ENCODE measurements around the gene NDUFA5.
"Not testable (repeated sequence)": the region's sequence is repeated elsewhere in the genome, so short reads cannot be mapped to it uniquely, and the experiment has no call there.

The NDUFA5 gene

DNA sequence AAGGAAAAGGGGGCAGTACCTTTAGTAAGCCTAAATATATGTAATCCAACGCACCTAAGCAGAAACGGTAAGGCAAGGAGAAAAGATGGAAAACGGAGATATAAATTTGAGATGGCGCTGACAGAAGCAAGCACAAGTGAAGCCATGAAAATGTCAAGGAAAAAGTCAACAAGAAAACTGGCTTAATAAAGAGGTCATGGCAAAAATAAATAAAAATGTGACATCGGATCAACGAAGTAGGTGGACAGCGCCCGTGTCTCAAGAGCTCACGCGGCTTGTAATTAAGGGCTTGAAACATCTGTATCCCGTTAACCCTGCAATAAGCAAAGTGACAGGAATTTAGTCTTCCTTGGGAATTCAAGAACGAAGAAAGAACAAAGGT, 611 bp downstream of the NDUFA5 start:
- no peak for DNase-seq

DNA sequence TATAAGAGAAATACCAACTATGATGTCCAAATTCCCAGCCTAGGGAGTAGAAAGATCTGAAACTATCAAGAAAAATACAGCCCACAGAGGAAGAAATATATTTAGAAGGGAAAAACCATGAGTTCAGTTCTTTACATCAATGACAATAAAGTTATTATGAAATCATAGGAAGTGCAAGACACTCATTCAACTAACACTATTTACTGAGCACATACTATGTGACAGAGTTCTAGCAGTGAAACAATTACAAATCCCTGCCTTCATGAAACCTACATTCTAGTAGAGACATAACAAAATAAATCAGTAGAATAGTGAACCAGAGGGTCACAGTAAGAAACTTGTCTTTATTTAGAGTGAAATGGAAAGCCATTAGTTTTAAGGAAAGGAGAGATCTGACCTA, 2.1 kb downstream of the NDUFA5 start:
- no peak for DNase-seq

DNA sequence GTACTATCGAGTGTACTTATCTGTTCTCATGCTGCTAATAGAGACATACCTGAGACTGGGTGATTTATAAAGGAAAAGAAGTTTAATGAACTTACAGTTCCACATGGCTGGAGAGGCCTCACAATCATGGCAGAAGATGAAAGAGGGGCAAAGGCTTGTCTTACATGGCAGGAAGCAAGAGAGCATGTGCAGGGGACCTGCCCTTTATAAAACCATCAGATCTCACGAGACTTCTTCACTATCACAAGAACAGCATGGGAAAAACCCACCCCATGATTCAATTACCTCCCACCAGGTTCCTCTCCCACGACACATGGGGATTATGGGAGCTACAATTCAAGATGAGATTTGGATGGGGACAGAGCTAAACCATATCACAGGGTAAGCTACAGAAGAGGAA, 4.5 kb downstream of the NDUFA5 start:
- DNase-seq, result no peak

DNA sequence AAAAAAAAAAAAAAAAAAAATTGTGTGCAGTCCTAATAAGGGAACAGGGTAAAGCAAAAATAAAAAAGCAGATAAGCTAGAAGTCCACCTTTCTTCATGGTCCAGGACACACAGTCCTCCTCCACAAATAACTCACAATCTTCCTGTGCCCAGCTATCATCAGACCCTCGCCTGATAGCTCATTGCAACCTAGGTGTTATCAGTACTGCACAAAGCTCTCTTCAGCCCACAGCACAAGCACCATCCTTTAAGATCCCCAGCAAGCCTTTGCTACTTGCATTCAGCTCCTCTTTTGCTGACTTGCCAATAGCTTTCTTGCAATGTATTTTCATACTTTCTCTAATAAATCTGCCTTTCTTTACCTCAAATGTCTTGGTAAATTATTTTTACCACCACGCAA, 5.0 kb downstream of the NDUFA5 start:
- no peak for DNase-seq

DNA sequence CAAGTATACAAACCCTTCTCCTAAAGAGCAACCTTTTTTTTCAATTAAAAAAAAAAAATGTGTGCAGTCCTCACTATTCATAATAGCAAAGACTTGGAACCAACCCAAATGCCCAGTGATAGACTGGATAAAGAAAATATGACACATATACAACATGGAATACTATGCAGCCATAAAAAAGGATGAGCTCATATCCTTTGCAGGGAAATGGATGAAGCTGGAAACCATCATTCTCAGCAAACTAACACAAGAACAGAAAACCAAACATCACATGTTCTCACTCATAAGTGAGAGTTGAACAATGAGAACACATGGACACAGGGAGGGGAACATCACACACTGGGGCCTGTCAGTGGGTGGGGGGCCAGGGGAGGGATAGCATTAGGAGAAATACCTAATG, 5.5 kb downstream of the NDUFA5 start:
- not testable (repeated sequence) for DNase-seq

DNA sequence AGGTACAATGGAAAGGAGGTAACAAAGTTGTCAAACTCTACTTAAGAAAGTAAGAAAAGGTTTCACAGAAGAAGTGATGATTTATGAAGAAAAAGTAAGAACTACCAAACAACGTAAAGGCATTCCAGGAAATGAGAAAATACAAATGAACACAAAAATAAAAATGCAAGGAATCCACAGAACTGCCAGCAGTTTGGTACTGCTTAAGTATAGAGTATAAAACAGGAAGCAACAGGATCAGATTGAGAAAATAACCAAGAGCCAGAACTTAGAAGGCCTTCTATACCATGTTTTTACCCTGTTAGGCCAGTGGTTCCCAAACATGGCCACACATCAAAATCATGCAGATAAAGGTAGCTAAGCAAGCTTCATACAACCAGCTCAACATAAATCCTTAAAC, 9.2 kb downstream of the NDUFA5 start:
- no peak for DNase-seq

DNA sequence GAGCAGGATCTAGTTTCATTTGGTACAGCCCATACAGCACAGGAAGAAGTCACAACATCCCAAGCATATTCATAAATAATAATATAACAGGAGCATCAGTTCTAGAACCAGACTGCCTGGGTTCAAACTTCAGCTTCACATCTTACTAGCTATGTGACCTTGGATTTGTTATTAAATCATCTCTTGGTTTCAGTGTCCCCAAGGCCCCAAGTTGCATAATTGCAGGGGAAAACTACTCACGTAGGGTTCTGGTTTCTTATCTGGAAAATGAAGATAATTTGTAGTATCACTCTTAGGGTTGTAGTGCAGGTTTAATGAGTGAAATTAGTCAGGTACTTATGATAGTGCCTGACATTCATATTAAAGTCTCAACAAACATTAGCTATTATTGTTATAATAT, 17.7 kb downstream of the NDUFA5 start:
- DNase-seq, result no peak

DNA sequence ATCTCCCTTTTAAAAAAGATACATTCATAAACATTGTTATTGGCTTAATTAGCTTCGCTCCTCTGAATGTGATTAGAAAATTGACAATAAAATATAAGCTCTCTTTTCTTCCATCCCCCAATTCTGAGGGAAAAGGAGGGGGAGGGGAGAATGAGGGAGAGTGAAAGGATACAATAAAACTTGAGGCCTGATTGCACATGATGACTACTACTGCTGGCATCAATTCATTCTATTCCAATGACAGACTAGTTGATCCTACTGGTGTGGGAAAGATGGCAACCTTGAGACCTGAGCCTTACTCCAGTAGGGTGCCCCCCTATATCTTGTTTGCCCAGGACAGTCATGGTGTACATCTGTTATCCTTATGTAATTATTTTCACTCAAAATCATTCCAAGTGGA, 18.7 kb downstream of the NDUFA5 start:
- DNase-seq, result no peak

DNA sequence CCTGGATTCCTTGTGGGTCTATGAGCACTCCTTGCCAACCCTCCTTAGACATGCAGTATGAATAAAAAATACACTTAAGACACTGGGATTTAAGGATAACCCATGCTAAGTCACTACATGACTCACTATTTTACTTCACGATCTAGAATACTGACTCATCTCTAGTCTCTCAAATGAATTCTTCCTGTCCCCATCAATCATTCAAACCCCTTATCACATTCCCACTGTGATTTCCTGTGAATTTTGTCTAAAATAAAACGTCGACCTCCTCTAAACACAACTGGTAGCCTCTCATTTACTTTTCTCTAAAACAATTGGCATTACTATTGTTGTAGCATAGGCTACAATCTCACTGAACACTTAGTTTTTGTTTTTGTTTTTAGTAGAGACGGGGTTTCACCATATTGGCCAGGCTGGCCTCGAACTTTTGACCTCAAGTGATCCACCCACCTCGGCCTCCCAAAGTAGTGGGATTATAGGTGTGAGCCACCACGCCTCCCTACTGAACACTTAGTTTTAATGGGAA, 19.4 kb downstream of the NDUFA5 start:
- DNase-seq, result no peak

DNA sequence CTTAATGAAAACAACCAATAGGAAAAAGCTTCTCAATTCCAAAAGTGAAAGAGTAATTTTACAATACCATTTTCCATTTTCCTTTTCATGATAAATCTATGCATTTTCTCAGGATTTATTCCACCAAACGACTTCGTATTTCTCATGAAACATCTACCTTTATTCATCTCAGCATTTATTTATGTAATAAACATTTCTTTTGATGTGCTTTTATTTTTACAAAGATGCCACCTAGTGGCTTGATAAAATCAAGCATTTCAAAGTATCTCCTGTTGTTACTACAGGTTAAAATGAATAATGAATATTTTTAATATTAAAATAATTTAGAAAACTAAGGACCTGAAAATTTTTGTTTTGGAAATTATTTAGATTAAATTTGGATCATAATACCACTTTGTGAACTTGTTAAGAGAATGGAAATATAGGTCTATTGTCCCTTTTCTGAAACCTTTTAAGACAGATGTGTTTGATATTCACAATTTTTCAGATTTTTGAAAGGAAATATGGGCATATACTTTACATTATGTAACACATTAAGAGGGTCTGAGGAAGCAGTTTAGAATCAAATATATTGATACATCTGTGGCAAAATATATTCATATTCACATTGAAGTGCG, 20.5 kb downstream of the NDUFA5 start:
- no peak for DNase-seq

DNA sequence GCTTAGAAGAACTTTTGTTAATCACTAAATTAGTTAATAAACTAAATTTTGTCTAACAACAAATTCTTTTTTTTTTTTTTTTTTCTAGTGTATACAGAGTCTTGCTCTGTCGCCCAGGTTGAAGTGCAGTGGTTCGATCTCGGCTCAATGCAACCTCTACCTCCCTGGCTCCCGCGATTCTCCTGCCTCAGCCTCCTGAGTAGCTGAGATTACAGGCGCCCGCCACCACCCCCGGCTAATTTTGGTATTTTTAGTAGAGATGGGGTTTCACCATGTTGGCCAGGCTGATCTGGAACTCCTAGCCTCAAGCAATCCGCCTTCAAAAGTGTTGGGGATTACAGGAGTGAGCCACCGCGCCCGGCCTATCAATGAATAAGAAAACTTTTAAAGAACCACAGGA, 22.1 kb downstream of the NDUFA5 start:
- peak in 1 of 56 donors; percentile 3 for DNase-seq

DNA sequence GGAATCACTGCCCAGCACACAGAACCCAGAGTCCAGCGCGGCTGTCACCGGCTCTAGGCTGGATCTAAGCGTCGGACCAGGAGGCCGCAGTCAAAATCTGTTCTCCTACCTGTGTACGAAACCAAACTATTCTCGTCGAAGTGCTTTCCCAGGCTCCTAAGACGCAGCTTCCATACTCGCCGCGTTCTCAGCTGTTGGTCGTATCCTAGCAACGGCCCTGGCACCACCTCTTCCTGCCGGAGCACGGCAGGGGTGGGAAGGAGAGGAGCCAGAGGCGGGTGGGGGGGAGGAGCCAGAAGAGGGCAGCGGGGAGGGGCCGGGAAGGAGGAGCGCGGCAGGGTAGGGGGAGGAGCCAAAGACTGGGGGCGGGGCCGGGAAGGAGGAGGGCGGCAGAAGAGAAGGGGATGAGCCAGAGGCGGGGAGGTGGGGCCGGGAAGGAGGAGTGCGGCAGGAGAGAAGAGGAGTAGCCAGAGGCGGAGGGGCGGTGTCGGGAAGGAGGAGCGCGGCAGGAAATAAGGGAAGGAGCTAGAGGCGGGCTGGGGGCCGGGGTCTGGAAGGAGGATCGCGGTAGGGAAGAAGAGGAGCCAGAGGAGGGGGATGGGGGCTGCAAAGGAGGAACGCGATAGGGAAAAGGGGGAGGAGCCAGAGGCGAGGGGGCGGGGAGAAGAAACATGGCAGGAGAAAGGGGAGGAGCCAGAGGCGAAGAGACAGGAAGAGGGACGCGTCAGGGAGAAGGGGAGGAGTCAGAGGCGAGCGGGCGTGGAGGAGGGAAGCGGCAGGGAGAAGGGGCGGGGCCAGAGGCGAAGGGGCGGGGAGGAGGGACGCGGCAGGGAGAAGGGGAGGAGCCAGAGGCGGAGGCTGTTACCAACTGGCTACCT, 23.0 kb downstream of the NDUFA5 start, which contains the start of gene IQUB:
Gene IQUB, minus strand, starts transcription at position 213 of the 878 bp plus-strand sequence. CDS start 22,255 bp downstream, outside the sequence.
- DNase-seq, result peak; percentile 30 to 100 (median 97)

DNA sequence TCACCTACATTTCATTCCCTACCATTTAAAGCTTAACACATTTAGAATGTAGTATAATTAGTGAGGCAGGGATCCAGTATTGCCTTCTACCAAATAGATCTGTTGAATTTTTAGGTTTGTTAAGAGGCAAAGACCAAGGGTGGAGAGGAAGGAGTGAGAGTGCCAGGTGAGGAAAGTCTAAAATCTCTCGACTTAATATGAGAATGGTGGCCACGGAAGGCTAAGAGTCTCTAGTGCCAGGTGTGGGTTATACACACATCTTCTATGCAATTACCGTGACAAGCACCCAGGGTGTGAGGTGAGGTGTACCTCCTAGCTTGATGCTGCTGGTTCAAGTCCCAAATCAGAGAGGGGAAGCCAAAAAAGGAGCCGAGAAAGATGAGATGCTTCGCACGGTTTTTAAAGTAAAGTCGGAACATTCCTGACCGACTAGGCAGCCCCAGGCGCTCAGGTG, 23.7 kb downstream of the NDUFA5 start:
- no peak for DNase-seq

DNA sequence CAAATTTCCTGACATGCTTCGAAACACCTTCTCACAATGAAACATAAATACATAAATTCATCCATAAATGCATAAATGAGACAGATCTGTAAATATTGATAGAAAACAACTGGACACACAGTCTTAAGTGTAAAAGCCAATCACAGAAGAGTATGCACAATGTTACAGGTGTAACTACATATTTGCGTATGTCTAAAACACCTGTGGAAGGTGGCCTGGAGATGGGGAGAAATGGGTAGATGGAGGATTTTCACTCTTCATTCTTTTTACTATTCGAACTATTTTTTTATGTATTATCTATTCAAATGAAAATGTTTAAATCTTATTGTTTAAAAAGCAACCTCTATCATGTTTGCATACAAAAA, 24.1 kb downstream of the NDUFA5 start:
- no peak for DNase-seq

DNA sequence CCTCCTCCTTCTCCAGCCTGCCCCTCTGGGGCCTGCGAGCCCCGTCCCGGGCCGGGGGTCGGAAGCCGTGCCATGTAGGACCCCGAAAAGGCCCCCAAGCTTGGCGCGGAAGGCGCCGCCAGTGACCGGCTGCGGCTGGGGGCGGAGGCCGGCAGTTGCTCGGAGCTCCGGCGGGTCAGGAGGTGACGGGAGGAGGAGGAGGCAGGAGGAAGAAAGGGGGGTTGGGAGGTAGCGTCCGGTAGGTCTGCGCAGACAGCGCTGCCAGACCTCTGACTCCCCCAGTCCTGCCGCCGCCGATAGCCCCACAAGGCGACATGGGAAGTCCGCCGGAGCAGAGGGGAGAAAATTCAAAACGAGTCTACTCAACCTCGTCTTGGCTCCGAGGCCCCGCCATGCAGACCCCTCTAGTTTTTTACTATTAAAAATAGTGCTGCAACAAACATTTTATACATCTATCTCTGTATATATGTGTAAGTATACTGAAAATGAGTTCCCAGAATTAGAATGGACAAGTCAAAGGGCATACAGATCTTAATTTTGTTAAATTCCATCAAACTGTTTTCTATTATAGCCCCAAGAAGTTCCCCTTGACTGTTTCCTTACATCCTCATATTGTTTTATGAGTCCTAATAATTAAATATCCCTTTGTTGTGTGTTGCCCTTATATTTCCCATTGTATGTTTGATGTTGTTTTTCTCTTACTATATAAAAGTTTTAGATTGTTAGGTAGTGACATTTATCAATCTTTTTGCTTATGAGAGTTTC, 24.6 kb downstream of the NDUFA5 start:
- DNase-seq, result peak in 14 of 56 donors; percentile 7 to 44 (median 15)

DNA sequence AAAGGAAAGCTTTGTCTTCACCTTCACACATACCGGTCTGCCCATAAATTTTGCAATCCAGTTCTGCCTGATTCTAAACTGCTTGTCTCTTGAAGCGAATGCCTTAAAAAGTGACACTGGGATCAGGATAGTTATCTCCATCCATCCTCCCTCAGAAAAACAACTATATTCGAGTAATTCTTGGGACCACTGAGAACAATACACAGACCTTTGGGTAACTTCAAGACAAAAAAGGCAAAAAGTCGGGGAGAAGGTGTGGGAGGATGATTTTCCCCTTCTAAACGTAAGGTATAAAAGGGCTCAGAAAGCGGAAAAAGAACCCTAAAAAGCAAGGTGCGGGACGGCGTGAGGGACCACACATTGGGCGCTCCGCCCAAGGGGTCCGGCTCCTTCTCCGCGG, 25.3 kb downstream of the NDUFA5 start:
- DNase-seq, result not testable (repeated sequence)

DNA sequence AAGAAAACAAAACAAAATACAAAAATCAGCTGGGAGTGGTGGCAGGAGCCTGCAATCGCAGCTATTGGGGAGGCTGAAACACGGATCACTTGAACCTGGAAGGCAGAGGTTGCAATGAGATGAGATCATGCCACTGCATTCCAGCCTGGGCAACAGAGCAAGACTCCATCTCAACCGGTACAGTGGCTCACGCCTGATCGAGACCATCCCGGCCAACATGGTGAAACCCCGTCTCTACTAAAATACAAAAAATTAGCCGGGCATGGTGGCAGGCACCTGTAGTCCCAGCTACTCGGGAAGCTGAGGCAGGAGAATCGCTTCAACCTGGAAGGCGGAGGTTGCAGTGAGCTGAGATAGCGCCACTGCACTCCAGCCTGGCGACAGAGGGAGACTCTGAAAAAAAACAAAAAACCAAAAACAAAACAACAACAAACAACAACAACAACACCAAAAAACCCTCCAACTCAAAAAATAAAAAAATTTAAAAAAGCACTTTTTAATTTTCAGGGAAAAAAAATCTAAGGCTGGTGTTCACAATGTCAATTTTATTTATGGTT, 27.5 kb downstream of the NDUFA5 start:
- not testable (repeated sequence) for DNase-seq

DNA sequence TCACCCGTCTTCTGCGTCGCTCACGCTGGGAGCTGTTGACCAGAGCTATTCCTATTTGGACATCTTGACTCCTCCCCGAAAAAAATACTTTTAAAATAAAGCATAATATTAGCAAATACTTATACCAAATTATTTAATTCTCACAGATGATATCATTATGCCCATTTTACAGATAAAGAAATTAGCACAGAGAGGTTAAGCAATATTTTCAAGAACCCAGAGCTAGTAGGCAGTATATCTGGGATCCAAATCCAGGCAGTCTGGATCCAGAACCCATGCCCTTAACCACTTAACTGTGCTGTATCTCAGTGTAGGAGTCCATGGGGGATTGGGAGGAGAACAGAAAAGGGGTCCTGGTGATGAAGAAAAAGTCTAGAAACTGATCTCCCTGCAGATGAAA, 29.4 kb downstream of the NDUFA5 start:
- no peak for DNase-seq

DNA sequence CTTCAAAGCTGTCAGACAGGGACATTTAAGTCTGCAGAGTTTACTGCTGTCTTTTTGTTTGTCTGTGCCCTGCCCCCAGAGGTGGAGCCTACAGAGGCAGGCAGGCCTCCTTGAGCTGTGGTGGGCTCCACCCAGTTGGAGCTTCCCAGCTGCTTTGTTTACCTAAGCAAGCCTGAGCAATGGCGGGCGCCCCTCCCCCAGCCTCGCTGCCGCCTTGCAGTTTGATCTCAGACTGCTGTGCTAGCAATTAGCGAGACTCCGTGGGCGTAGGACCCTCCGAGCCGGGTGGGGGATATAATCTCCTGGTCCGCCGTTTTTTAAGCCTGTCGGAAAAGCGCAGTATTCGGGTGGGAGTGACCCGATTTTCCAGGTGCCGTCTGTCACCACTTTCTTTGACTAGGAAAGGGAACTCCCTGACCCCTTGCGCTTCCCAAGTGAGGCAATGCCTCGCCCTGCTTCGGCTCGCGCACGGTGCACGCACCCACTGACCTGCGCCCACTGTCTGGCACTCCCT, 29.8 kb downstream of the NDUFA5 start:
- not testable (repeated sequence) for DNase-seq

DNA sequence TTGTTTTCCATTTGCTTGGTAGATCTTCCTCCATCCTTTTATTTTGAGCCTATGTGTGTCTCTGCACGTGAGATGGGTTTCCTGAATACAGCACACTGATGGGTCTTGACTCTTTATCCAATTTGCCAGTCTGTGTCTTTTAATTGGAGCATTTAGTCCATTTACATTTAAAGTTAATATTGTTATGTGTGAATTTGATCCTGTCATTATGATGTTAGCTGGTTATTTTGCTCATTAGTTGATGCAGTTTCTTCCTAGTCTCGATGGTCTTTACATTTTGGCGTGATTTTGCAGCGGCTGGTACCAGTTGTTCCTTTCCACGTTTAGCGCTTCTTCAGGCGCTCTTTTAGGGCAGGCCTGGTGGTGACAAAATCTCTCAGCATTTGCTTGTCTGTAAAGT, 31.1 kb downstream of the NDUFA5 start:
- not testable (repeated sequence) for DNase-seq

DNA sequence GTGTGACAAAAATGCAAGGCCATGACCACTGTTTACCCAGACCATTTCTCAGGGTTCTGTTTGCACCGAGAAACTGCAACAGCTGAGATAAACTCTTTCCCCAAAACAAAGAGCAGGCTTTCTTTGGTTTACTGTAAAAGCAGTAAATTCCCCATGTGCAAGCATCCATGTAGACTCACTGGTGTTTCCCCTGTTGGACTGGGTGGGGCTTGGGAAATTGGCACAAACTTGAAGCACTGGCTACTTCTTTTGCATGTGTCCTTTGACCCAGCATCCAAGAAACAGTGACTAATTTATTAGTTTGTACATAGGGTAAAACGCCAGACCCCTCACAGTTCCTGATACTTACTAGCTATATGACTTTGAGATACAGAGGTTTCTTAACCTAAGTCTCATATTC, 35.6 kb downstream of the NDUFA5 start:
- DNase-seq, result no peak

Data from amygdala (tissue), 56 donors.